Transverse colon (tissue), 4 donors: ENCODE data around the gene GPR162.

ENCODE experiments used
- POLR2A ChIP-seq: fragments of 450-650 bp; IDR thresholded peaks from one replicate; pipeline ENCODE4 v1.6.1; 2016; ENCODE audit warnings: antibody characterized with exemption, mild to moderate bottlenecking, moderate library complexity
- POLR2AphosphoS5 ChIP-seq, 3 donors: sonication (generic); formaldehyde crosslinking; IDR thresholded peaks; one replicate each; pipeline ENCODE4 v1.6.1; 2016; ENCODE audit warnings: antibody characterized with exemption in 3 of 3
- TF ChIP-seq, protein P1 (sequence below), 5 experiments: fragments of 200-600 bp in 3 of 5; fragments of 450-650 bp in 2 of 5; sonication (generic) in 3 of 5; IDR thresholded peaks; 1 replicate in 2 of 5; 2 replicates in 3 of 5; pipeline ENCODE4 v1.5.1; 2016 to 2017; ENCODE audit warnings: antibody characterized with exemption in 5 of 5, inconsistent platforms in 3 of 5, mild to moderate bottlenecking in 2 of 5, moderate library complexity in 1 of 5

GRCh38 chr12:6775185-6776174, 46.1 kb upstream of the GPR162 start:
- TF ChIP-seq, protein P1, sequence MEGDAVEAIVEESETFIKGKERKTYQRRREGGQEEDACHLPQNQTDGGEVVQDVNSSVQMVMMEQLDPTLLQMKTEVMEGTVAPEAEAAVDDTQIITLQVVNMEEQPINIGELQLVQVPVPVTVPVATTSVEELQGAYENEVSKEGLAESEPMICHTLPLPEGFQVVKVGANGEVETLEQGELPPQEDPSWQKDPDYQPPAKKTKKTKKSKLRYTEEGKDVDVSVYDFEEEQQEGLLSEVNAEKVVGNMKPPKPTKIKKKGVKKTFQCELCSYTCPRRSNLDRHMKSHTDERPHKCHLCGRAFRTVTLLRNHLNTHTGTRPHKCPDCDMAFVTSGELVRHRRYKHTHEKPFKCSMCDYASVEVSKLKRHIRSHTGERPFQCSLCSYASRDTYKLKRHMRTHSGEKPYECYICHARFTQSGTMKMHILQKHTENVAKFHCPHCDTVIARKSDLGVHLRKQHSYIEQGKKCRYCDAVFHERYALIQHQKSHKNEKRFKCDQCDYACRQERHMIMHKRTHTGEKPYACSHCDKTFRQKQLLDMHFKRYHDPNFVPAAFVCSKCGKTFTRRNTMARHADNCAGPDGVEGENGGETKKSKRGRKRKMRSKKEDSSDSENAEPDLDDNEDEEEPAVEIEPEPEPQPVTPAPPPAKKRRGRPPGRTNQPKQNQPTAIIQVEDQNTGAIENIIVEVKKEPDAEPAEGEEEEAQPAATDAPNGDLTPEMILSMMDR (IDR thresholded peaks at IDR 0.05) = no peak
- no peak for TF ChIP-seq POLR2A
- TF ChIP-seq POLR2AphosphoS5 (IDR thresholded peaks at IDR 0.05) = no peak
